GM12873 (cell line): ENCODE data around the gene GRK5.

Experiments used
- CTCF ChIP-seq: IDR thresholded peaks from 2 replicates; pipeline ENCODE4 v1.5.1; 2012; ENCODE audit warnings: low read depth, mild to moderate bottlenecking, moderate library complexity, low read length, control low read depth; ENCODE audit not compliant: insufficient read depth; ENCODE audit errors: missing control alignments

GRK5 gene

GRCh38 chr10:119347181-119347974, 140.0 kb downstream of the GRK5 start:
- no peak for TF ChIP-seq CTCF

- TF ChIP-seq CTCF: no peak
These were observed 140.7 kb downstream of the GRK5 start for GRCh38 chr10:119348106-119348505.

- no peak for TF ChIP-seq CTCF
These were observed 141.3 kb downstream of the GRK5 start for GRCh38 chr10:119348516-119349240.

GRCh38 chr10:119349341-119349740, 142.0 kb downstream of the GRK5 start:
- no peak for TF ChIP-seq CTCF

- no peak for TF ChIP-seq CTCF
These were observed 142.6 kb downstream of the GRK5 start for GRCh38 chr10:119349937-119350501.

GRCh38 chr10:119350502-119351097, 143.2 kb downstream of the GRK5 start:
- no peak for TF ChIP-seq CTCF

- no peak for TF ChIP-seq CTCF
These were observed 143.8 kb downstream of the GRK5 start for GRCh38 chr10:119351189-119351588.
